HL-60 (cell line): ENCODE measurements around the gene TGIF2.

ENCODE experiments used
- DNase-seq, 2 experiments: peaks; one replicate each; pipeline ENCODE4 v3.0.0-alpha.2; 2010 to 2020; ENCODE audit warnings: low read depth in 1 of 2, low spot score in 1 of 2
- H3K27ac ChIP-seq: fragments of 250-450 bp; sonication (Bioruptor Pico); replicated peaks from 2 replicates; pipeline ENCODE4 v1.5.1; 2020; ENCODE audit warnings: mild to moderate bottlenecking, moderate library complexity
- H3K27me3 ChIP-seq: fragments of 250-450 bp; sonication (Bioruptor Pico); 2 replicates; pipeline ENCODE4 v1.5.1; 2021; ENCODE audit warnings: mild to moderate bottlenecking, moderate library complexity; ENCODE audit not compliant: insufficient read depth, poor library complexity, severe bottlenecking
- H3K4me3 ChIP-seq: replicated peaks from 2 replicates; pipeline ENCODE4 v1.5.1; 2011; ENCODE audit warnings: mild to moderate bottlenecking, control low read depth, low read length; ENCODE audit not compliant: insufficient read depth
- GABPA ChIP-seq: IDR thresholded peaks from 2 replicates; pipeline ENCODE4 v1.6.1; 2012; ENCODE audit warnings: low read depth
- POLR2AphosphoS5 ChIP-seq: IDR thresholded peaks from 2 replicates; pipeline ENCODE4 v1.6.1; 2012; ENCODE audit warnings: low read depth
- REST ChIP-seq: IDR thresholded peaks from 2 replicates; pipeline ENCODE4 v1.6.1; 2012; ENCODE audit warnings: low read depth; ENCODE audit not compliant: insufficient replicate concordance
- SPI1 ChIP-seq: IDR thresholded peaks from 2 replicates; pipeline ENCODE4 v1.6.1; 2012; ENCODE audit warnings: low read depth, mild to moderate bottlenecking, borderline replicate concordance
- TF ChIP-seq, protein P1 (sequence below): IDR thresholded peaks from one replicate; pipeline ENCODE4 v1.5.1; 2011; ENCODE audit warnings: low read length, control low read depth, inconsistent platforms; ENCODE audit not compliant: insufficient read depth

Gene TGIF2

DNA sequence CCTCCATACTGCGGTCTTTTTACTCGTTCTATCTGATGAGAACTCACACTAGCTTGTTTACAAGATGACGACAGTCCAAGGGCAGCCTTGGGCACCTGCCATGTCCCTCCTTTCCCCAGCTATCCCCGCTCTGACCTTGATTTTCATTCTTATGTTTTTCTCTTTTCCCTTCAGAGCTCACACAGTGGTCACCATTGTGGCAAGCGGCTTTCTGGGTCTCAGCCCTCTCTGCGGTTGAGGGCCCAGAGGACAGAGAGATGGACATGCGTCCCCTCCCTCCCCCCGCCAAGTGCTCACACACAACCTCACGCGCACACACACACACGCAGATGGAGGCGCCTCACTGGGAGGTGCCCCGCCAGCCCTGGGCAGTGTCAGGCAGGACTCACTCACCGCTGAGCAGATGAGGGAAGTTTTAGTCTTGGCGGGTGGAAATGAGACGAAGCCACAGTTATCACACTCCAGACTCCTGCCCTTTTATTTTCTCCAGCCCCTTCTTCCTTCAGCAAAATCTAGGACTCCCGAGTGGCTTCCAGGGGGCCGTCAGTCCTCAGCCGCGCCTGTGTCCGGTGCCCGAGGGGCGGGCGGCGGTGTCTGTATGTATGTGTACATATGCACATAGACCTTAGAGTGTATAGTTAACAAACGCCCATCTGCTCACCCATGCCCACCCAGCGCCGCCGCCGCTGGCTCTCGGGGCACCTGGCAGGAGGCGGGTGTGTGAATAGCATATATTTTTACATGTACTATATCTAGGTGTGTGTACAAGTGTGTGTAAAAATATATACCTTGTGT, 45.9 kb upstream of the TGIF2 start:
- no peak for DNase-seq
- Histone ChIP-seq H3K27me3 (no peaks in the 10 kb centered on the region), H3K27ac (no peak overlapping the region), H3K4me3 (no peak overlapping the region)
- TF ChIP-seq POLR2AphosphoS5 (no peak), REST (no peak), GABPA (no peak)
- TF ChIP-seq, protein P1, sequence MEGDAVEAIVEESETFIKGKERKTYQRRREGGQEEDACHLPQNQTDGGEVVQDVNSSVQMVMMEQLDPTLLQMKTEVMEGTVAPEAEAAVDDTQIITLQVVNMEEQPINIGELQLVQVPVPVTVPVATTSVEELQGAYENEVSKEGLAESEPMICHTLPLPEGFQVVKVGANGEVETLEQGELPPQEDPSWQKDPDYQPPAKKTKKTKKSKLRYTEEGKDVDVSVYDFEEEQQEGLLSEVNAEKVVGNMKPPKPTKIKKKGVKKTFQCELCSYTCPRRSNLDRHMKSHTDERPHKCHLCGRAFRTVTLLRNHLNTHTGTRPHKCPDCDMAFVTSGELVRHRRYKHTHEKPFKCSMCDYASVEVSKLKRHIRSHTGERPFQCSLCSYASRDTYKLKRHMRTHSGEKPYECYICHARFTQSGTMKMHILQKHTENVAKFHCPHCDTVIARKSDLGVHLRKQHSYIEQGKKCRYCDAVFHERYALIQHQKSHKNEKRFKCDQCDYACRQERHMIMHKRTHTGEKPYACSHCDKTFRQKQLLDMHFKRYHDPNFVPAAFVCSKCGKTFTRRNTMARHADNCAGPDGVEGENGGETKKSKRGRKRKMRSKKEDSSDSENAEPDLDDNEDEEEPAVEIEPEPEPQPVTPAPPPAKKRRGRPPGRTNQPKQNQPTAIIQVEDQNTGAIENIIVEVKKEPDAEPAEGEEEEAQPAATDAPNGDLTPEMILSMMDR = no peak

DNA sequence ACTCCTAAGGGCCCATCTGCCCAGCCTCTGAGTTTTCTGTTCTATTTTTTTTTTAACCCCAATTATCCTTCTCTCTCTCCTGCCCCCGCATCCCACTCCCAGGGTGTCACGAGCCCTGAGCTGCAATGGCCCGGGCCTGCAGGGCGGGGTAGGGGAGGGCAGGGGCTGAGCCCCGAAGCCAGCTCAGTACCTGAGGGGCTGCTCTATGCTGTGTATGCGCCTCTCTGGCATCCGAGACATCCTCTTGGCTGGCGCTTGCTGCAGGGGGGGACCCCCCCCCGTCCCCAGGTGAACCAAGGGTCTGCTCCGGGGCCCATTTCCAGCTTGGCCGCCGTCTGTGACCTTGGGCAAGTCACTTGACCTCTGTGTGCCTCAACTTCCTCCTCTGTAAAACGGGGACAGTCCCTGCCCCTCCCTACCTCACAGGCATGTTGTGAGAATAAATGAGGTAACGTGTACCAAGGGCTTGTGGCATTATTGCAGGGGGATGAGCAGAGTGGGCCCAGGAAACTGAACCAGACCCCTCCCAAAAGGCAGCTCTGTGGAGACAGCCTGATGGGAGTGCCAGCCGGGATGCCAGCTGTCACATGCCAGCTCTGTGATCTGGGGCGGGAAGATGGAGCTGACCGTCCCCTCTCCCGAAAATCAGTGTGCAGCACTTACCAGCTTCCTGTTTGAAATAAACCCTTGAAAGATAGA, 45.1 kb upstream of the TGIF2 start:
- TF ChIP-seq REST = no peak
- TF ChIP-seq SPI1 = no peak
- TF ChIP-seq GABPA = no peak
- TF ChIP-seq POLR2AphosphoS5 = no peak
- TF ChIP-seq, protein P1 = no peak
- DNase-seq = no peak
- Histone ChIP-seq H3K27ac (no peak overlapping the region), H3K27me3 (no peaks in the 10 kb centered on the region), H3K4me3 (no peak overlapping the region)

GRCh38 chr20:36528875-36529417, 44.5 kb upstream of the TGIF2 start:
- TF ChIP-seq SPI1 = no peak
- TF ChIP-seq POLR2AphosphoS5 = no peak
- TF ChIP-seq REST = no peak
- no peak for TF ChIP-seq GABPA
- TF ChIP-seq, protein P1 = no peak
- no peaks in the 10 kb centered on the region for H3K27me3 ChIP-seq
- no peak overlapping the region for H3K27ac ChIP-seq
- no peak overlapping the region for H3K4me3 ChIP-seq
- DNase-seq = no peak
